Smooth muscle cell of the brain vasculature (primary cell): ENCODE data around the gene CST9L.

Experiments used
- DNase-seq: peaks from one replicate; pipeline ENCODE4 v3.0.0-alpha.2; 2012; ENCODE audit warnings: low read depth, low spot score

The CST9L gene

GRCh38 chr20:23546435-23547144, 21.7 kb downstream of the CST9L start:
- no peak for DNase-seq

DNA sequence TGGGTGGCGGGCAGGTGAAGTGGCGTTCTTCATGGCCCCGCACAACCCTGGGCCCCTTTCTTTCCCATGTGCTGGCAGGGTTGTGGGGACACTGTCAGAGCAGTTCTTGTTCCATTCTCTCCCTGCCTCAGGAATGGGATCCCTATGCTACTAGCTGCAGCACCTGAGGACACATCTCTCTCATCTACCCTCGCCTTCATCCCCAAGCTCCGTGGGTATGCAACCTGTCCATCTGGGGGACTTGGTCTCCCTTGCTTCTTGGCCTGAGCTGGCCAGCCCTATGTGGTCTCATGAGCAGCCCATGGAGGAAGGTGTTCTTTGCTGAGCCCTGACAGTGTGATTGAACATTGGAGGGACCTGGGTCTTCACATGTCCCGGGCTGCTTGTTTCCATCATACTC, 24.2 kb downstream of the CST9L start:
- DNase-seq: no peak

DNA sequence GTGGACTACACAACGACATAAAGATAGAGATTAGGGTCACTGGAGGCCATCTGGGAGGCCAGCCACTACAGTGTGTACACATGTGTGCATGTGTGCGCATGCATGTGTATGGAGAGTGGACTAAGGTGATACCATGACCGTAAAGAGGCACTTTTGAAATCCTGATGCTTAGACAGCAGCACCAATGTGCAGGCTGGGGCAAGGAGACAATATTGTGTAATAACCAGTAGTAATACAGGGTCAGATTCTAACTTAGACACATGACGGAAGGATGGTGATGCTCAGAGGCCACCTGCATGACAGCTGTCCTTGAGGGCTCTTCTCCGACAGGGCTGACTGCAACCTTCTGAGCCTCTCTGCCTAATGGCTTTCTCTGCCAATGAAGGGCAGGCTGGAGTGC, 25.5 kb downstream of the CST9L start:
- DNase-seq: no peak

DNA sequence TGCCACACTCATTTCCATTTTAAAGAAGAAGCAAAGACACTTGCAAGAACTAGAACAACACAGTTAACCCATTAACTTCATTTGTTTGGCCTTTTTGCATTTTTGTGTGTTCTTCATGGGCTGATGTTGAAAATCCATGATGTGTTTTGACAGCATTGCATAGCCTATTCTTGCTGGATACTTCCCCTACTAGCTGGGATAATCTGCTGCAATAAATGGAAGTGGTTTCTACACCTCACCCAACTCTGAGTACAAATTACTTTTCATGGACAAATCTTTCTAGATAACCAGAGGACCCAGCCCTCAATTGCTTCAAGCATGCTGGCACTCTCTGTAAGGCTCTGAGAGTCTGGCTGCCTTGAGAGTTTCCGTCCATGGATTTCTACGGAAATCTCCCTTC, 26.5 kb downstream of the CST9L start:
- DNase-seq: no peak

- DNase-seq: no peak
Measured at GRCh38 chr20:23541330-23541729, 27.0 kb downstream of the CST9L start.

DNA sequence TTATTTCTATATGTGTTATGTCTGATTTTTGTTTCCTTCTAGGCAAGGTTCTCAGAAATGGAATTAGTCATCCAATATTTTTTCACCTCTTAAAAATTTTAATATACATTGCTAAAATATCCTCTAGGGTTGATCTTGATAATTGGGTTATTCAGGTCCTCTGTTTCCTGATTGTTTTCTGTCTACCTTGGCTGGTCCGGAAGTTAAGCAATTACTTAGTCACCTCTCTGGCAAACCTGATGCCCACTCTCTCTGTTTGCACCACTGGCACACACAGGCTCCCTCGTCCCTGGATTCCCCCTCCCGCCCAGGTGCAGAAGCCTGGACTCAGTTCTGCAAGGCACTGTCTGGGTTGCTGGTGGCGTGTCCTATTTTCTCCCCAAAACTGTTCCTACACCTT, 27.7 kb downstream of the CST9L start:
- no peak for DNase-seq

- DNase-seq: no peak
Measured at GRCh38 chr20:23537030-23537429, 31.3 kb downstream of the CST9L start.

- DNase-seq: no peak
Measured at GRCh38 chr20:23536328-23536974, 31.8 kb downstream of the CST9L start.

DNA sequence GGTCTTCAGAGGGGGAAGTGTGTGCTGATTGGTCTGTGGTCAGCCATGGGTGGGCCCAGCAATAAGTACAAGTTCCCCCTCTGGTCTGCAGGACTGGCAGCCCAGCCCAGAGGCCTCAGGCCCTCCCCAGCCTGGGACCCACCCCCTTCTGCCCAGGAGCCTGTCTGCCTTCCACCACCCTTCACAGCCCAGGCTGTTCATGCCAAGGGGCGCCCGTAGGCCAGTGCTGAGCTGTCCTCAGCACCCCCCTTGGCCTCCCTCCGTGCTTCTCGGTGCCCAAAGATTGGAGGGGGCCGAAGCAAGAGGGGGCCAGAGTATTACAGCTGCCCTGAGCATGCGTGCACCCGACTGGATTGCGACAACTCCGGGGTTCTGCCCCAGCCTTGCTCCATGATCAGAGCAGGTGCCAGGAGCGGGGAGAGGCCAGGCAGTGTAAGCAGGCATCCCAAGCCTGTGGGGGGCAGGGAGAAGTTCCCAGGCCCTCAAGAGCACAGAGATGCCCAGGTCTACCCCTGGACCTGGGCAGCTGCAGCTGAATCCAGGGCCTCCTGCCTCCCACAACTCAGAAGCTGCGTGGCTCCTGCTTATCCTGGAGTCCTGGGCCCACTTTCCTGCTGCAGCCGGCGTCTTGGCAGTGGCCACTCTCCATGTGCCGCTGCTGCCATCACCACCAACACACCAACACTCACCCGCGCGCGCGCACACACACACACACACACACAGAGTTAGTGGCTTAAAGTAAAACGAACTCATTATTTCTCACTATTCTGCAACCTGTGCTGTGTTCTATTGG, 33.3 kb downstream of the CST9L start:
- DNase-seq: no peak

DNA sequence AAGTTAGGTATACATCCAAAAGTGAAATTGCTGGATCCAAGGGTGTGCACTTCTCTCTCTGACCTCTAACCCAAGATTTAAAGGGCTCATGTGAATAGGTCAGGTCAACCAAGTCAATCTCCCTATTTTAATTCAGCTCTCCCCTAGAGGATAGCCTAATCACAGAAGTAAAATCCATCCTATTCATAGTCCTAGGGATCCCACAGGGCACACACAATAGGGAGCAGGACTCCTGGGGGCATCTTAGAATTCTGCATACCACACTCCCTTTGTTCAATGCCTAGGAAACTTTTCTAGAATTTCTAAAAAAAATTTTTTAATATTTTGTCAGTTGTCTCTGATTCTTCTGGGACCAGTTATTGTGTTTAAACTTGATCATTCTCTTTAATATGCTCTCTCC, 35.1 kb downstream of the CST9L start:
- DNase-seq: no peak

GRCh38 chr20:23532533-23532932, 35.8 kb downstream of the CST9L start:
- DNase-seq: no peak

- no peak for DNase-seq
Measured at GRCh38 chr20:23530937-23531567, 37.2 kb downstream of the CST9L start.

DNA sequence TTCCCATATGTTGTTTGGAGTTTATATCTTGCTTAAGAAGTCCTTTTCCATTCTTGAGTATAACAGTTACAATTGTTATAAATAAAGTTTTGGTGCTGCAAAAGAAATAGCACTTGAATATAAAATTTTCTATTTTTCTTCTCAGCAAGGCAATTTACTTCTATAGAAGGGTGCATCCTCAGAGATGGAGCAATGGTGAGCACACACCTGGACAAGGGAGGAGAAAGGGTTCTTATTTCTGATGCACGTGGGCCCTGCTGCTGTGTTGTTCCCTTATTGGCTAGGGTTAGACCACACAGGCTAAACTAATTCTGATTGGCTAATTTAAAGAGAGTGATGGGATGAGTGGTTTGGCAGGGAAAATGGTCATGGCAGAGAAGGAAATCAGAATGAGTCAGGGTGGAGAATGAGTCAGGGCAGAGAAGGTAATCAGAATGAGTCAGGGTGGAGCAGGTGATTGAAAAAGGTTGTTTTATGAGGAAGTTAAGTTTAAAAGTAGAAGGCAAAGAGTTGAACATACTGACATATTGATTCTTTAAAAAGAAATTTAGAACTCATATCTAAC, 39.3 kb downstream of the CST9L start:
- DNase-seq: no peak

- DNase-seq: no peak
Measured at GRCh38 chr20:23526850-23527249, 41.4 kb downstream of the CST9L start.

GRCh38 chr20:23524146-23524545, 44.1 kb downstream of the CST9L start:
- DNase-seq: no peak

DNA sequence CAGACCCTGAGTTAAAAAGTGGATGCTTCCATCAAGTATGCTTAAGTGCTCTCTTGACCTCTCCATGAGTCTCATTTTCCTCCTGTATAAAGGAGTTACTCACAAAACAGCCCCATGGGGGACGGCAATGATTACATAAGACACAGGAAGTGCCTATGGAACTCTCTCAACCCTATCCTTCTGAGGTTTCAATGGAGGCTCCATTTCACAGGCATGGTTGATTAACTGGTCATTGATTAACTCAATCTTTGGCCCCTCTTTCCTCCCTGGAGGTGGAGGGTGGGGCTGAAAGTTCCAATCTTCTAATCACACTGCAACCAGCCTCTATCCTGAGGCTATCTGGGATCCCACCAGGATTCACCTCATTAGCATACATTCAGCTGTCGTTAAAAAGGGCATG, 48.1 kb downstream of the CST9L start:
- no peak for DNase-seq

DNA sequence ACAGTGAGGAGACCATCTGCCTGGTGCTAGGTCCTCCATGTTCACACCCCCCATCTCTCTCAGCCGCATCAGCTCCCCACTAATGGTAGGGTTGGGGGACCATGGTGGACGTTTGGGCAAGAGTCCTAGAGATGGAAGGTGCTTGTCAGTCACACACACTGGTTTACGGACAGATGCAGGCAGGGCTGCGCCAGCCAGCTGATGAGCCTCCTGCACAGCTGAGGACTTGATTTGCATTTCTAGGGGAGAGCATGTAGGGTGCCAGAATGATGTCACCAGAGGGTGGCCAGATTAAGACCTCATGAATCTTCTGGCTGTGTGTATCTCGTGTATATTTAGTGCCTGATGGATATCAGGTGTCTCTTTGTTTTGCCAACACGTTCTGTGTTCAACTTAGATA, 48.7 kb downstream of the CST9L start:
- no peak for DNase-seq

GRCh38 chr20:23517719-23518118, 50.6 kb downstream of the CST9L start:
- DNase-seq: no peak

GRCh38 chr20:23515250-23515939, 52.9 kb downstream of the CST9L start:
- no peak for DNase-seq

- DNase-seq: no peak
Measured at GRCh38 chr20:23514848-23515247, 53.4 kb downstream of the CST9L start.
